ENCODE data around the gene SETDB1. TPM values are rescaled to one million over a fixed set of nuclear protein-coding genes. Genes with fewer than 3 reads are reported as not detected.
"Not testable (repeated sequence)": the region's sequence is repeated elsewhere in the genome, so short reads cannot be mapped to it uniquely, and the experiment has no call there.

SETDB1 gene
- total and polyA plus RNA-seq, 12 donors: 12.6 to 52.9 (median 35.6) TPM

GRCh38 chr1:150928286-150928685 is 2.1 kb downstream of the SETDB1 start:
- peaks cover 0 to 33% of the 10 kb centered on the region in 2 donors for H3K36me3 ChIP-seq (replicated peaks in 1 of 2)
- intact Hi-C loops (cut with DNase I): no loop called here
- 86 to 96% (median 94%) methylated on average over 3 of the region's 3 CpGs for WGBS, 4 donors

GRCh38 chr1:150928775-150929174 is 2.6 kb downstream of the SETDB1 start:
- DNase-seq; H3K27me3 ChIP-seq; H3K4me3 ChIP-seq; intact Hi-C loops (cut with DNase I); H3K9me3 ChIP-seq (replicated peaks in 1 of 3); H3K27ac ChIP-seq: not testable (repeated sequence)
- Histone ChIP-seq H3K4me1 (replicated peaks in 1 of 2) (peaks cover 4 to 16% of the 10 kb centered on the region in 2 donors), H3K36me3 (replicated peaks in 1 of 2) (peaks cover 0 to 33% of the 10 kb centered on the region in 2 donors)
- 93 to 98% (median 94%) methylated on average over 6 of the region's 6 CpGs for WGBS, 4 donors

More at GRCh38 chr1:150928286-150928685, 2.1 kb downstream of the SETDB1 start:
- TF ChIP-seq POLR2A (IDR thresholded peaks at IDR 0.05) (no peak), CTCF (IDR thresholded peaks at IDR 0.05) (no peak)
- no peaks in the 10 kb centered on the region for H3K27me3 ChIP-seq
- DNase-seq: no peak
- no peak overlapping the region for H3K27ac ChIP-seq
- H3K4me1 ChIP-seq (replicated peaks in 1 of 2): peaks cover 4 to 16% of the 10 kb centered on the region in 2 donors
- no peaks in the 10 kb centered on the region for H3K9me3 ChIP-seq (replicated peaks in 1 of 3)
- H3K4me3 ChIP-seq: no peak overlapping the region

- peaks cover 0 to 45% of the 10 kb centered on the region in 2 donors for H3K36me3 ChIP-seq (replicated peaks in 1 of 2)
- H3K9me3 ChIP-seq (replicated peaks in 1 of 3): no peaks in the 10 kb centered on the region
- TF ChIP-seq POLR2A (IDR thresholded peaks at IDR 0.05) (no peak), CTCF (IDR thresholded peaks at IDR 0.05) (no peak)
- no peak overlapping the region for H3K27ac ChIP-seq
- no peak overlapping the region for H3K4me3 ChIP-seq
- H3K4me1 ChIP-seq (replicated peaks in 1 of 2): peaks cover 4 to 13% of the 10 kb centered on the region in 2 donors
- intact Hi-C loops (cut with DNase I): no loop called here
- 87 to 91% (median 89%) methylated on average over 1 of the region's 1 CpG for WGBS, 4 donors
- H3K27me3 ChIP-seq: no peaks in the 10 kb centered on the region
- no peak for DNase-seq
Observed at GRCh38 chr1:150931773-150932172, 5.6 kb downstream of the SETDB1 start.

- peak in 1 of 7 donors; percentile 35 for DNase-seq
- Histone ChIP-seq H3K36me3 (replicated peaks in 1 of 2) (peaks cover 0 to 100% of the 10 kb centered on the region in 2 donors), H3K27me3 (no peaks in the 10 kb centered on the region), H3K27ac (peak overlapping the region in 2 of 5 donors; percentile 1 to 50), H3K4me1 (replicated peaks in 1 of 2) (peaks cover 0 to 10% of the 10 kb centered on the region in 2 donors), H3K9me3 (replicated peaks in 1 of 3) (no peaks in the 10 kb centered on the region), H3K4me3 (no peak overlapping the region)
- 80 to 92% (median 85%) methylated on average over 5 of the region's 5 CpGs for WGBS, 4 donors
- intact Hi-C loops (cut with DNase I): no loop called here
- TF ChIP-seq POLR2A (IDR thresholded peaks at IDR 0.05) (no peak), CTCF (IDR thresholded peaks at IDR 0.05) (no peak)
Observed at GRCh38 chr1:150944856-150945255, 18.7 kb downstream of the SETDB1 start.

- no peak overlapping the region for H3K4me3 ChIP-seq
- no peaks in the 10 kb centered on the region for H3K27me3 ChIP-seq
- no peaks in the 10 kb centered on the region for H3K9me3 ChIP-seq (replicated peaks in 1 of 3)
- TF ChIP-seq POLR2A (IDR thresholded peaks at IDR 0.05): no peak
- no peak for TF ChIP-seq CTCF (IDR thresholded peaks at IDR 0.05)
- DNase-seq: peak in 1 of 7 donors; percentile 25
- H3K27ac ChIP-seq: no peak overlapping the region
- peaks cover 0 to 80% of the 10 kb centered on the region in 2 donors for H3K36me3 ChIP-seq (replicated peaks in 1 of 2)
- peaks cover 0 to 9% of the 10 kb centered on the region in 2 donors for H3K4me1 ChIP-seq (replicated peaks in 1 of 2)
- intact Hi-C loops (cut with DNase I): no loop called here
- 92 to 94% (median 93%) methylated on average over 3 of the region's 3 CpGs for WGBS, 4 donors
Observed at GRCh38 chr1:150954708-150955107, 28.5 kb downstream of the SETDB1 start.

All from adrenal gland (tissue), 12 donors.